ENCODE results near the gene HNRNPC.
A peak's percentile ranks its signal among the peaks of the same experiment; 100 is the strongest.

HNRNPC gene

DNA sequence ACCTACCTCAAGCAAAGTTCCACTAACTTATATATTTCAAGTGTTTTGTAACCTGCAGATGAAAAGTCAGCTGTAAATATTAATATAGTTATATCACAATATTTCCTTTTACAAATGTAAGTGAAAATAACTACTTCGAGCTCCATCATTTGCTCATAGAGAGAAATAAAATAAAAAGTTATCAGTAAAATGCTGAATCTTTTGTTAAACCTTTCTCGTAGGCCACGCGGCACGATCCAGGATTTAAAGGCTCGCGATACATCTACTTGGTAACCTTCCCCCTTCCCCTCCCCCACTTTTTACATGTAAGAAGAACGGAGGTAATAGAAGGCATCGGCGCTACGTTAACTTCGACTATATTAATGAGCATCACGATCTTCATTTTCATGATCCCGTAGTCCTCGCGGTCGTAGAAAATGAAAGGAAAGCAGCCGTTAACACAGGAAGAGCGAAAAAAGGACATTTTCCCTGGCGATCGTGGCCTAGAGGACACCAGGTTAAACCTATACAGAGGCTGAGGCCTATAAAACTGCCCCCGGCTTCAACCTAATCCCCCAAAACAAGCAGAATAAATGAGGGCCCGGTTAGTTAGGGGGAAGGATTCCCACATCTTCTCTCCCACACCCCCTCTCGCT lies 508 bp downstream of the HNRNPC start:
- Histone ChIP-seq H3K4me2 (ENCODE audit: low read depth, low read length, poor library complexity, severe bottlenecking) (peak overlapping the region; percentile 97), H3F3A (ENCODE audit: insufficient read depth) (peaks cover 43% of the 10 kb centered on the region), H3K9me2 (replicated peaks; ENCODE audit: insufficient read depth, low read length) (no peaks in the 10 kb centered on the region), H3K9me3 (ENCODE audit: insufficient read depth, low read length) (no peaks in the 10 kb centered on the region), H3K9ac (ENCODE audit: low read length) (peak overlapping the region; percentile 90), H2AFZ (ENCODE audit: low read depth, low read length, severe bottlenecking) (no peak overlapping the region), H4K20me1 (ENCODE audit: low read depth, low read length) (peaks cover 47% of the 10 kb centered on the region), H3K4me3 (ENCODE audit: insufficient read depth, low read length, poor library complexity, severe bottlenecking) (peak overlapping the region; percentile 96), H3K27ac (ENCODE audit: low read depth, low read length) (peak overlapping the region; percentile 75), H3K36me3 (ENCODE audit: low read length) (peaks cover 41% of the 10 kb centered on the region), H3K27me3 (ENCODE audit: low read length) (no peaks in the 10 kb centered on the region), H3K79me2 (ENCODE audit: insufficient read depth, low read length) (peaks cover 55% of the 10 kb centered on the region)
- TF ChIP-seq EZH2phosphoT487 (conservative IDR thresholded peaks at IDR 0.05; ENCODE audit: low read length): no peak
- TF ChIP-seq, protein P1, sequence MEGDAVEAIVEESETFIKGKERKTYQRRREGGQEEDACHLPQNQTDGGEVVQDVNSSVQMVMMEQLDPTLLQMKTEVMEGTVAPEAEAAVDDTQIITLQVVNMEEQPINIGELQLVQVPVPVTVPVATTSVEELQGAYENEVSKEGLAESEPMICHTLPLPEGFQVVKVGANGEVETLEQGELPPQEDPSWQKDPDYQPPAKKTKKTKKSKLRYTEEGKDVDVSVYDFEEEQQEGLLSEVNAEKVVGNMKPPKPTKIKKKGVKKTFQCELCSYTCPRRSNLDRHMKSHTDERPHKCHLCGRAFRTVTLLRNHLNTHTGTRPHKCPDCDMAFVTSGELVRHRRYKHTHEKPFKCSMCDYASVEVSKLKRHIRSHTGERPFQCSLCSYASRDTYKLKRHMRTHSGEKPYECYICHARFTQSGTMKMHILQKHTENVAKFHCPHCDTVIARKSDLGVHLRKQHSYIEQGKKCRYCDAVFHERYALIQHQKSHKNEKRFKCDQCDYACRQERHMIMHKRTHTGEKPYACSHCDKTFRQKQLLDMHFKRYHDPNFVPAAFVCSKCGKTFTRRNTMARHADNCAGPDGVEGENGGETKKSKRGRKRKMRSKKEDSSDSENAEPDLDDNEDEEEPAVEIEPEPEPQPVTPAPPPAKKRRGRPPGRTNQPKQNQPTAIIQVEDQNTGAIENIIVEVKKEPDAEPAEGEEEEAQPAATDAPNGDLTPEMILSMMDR (IDR thresholded peaks at IDR 0.05; ENCODE audit: insufficient read depth, low read length, poor library complexity, severe bottlenecking): no peak

DNA sequence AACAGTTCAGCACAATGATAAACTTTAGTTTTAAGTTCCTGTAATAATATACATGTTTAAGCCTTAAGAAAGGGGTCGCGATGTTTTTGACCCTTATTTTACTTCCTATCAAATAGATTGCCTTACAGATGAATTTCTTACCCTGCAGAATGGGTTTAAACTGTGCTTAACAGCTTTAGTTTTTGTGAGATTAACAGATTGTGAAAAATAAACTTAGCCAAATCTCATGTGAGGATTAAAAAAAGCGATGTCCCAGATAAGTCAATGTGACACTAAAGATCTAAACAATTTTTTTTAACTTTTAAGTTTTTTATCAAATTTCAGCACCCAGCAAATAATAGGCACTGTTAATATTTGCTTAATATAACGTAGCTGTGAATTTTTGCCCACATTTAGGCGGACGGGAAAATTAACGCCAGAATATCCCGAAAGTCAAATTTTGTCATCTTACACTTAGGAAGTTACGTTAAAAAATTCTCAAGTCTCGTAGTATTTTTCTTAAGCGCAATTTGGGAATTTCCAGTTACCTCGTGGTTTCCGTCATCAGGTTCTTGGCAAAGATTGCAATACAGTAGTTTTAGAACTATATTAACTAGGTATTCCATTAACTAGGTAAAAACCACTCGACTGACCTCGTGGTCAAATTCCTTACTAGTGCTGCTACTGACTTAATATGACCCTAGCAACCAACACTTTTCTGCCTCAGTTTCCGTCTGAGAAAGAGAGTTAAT lies 1.2 kb downstream of the HNRNPC start:
- Histone ChIP-seq H3K9me2 (replicated peaks; ENCODE audit: insufficient read depth, low read length) (no peaks in the 10 kb centered on the region), H3K4me3 (ENCODE audit: insufficient read depth, low read length, poor library complexity, severe bottlenecking) (peak overlapping the region; percentile 96), H3K79me2 (ENCODE audit: insufficient read depth, low read length) (peaks cover 62% of the 10 kb centered on the region), H3F3A (ENCODE audit: insufficient read depth) (peaks cover 48% of the 10 kb centered on the region), H3K4me2 (ENCODE audit: low read depth, low read length, poor library complexity, severe bottlenecking) (peak overlapping the region; percentile 97), H3K9ac (ENCODE audit: low read length) (peak overlapping the region; percentile 90), H3K9me3 (ENCODE audit: insufficient read depth, low read length) (no peaks in the 10 kb centered on the region), H4K20me1 (ENCODE audit: low read depth, low read length) (peaks cover 54% of the 10 kb centered on the region), H3K27me3 (ENCODE audit: low read length) (no peaks in the 10 kb centered on the region), H3K36me3 (ENCODE audit: low read length) (peaks cover 47% of the 10 kb centered on the region), H3K27ac (ENCODE audit: low read depth, low read length) (peak overlapping the region; percentile 75), H2AFZ (ENCODE audit: low read depth, low read length, severe bottlenecking) (no peak overlapping the region)
- no peak for TF ChIP-seq EZH2phosphoT487 (conservative IDR thresholded peaks at IDR 0.05; ENCODE audit: low read length)
- TF ChIP-seq, protein P1 (IDR thresholded peaks at IDR 0.05; ENCODE audit: insufficient read depth, low read length, poor library complexity, severe bottlenecking): no peak

DNA sequence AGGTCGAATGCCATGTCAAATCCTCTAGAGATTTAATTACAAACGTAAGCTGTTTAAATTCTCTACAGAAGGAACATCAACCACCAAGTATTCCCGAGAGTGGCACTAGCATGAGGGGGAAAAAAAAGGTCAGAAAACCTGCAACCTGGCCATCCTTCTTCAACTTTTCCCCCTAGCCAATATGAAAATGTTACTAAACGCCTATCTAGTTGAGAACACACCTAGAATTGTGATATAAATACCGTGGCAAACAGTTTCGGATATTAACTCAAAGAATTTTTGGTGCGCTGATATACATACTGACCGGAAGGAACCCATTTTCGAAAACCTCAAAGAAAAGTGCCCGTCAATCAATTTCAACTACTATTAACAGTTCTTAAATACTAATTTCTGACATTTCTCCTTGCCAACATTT lies 1.8 kb downstream of the HNRNPC start:
- peak overlapping the region; percentile 75; the same call in 1 of the 2 replicates for H3K27ac ChIP-seq (ENCODE audit: low read depth, low read length)
- peaks cover 53% of the 10 kb centered on the region for H3K36me3 ChIP-seq (ENCODE audit: low read length)
- peaks cover 60% of the 10 kb centered on the region for H4K20me1 ChIP-seq (ENCODE audit: low read depth, low read length)

More for the DNA sequence above, 1.8 kb downstream of the HNRNPC start:
- peak overlapping the region; percentile 96 for H3K4me3 ChIP-seq (ENCODE audit: insufficient read depth, low read length, poor library complexity, severe bottlenecking)
- TF ChIP-seq EZH2phosphoT487 (conservative IDR thresholded peaks at IDR 0.05; ENCODE audit: low read length): no peak
- TF ChIP-seq, protein P1 (IDR thresholded peaks at IDR 0.05; ENCODE audit: insufficient read depth, low read length, poor library complexity, severe bottlenecking): no peak
- no peaks in the 10 kb centered on the region for H3K9me2 ChIP-seq (replicated peaks; ENCODE audit: insufficient read depth, low read length)
- no peaks in the 10 kb centered on the region for H3K27me3 ChIP-seq (ENCODE audit: low read length)
- no peak overlapping the region for H2AFZ ChIP-seq (ENCODE audit: low read depth, low read length, severe bottlenecking)
- peak overlapping the region; percentile 90 for H3K9ac ChIP-seq (ENCODE audit: low read length)
- peak overlapping the region; percentile 97 for H3K4me2 ChIP-seq (ENCODE audit: low read depth, low read length, poor library complexity, severe bottlenecking)
- H3F3A ChIP-seq (ENCODE audit: insufficient read depth): peaks cover 53% of the 10 kb centered on the region
- peaks cover 68% of the 10 kb centered on the region for H3K79me2 ChIP-seq (ENCODE audit: insufficient read depth, low read length)
- no peaks in the 10 kb centered on the region for H3K9me3 ChIP-seq (ENCODE audit: insufficient read depth, low read length)

All from SU-DHL-6 (cell line).